ENCODE measurements around the gene H3-3A. TPM values are rescaled to one million over a fixed set of nuclear protein-coding genes. Genes with fewer than 3 reads are reported as not detected.

Gene H3-3A
- total RNA-seq, 4 donors from 2014 or later, result 261 to 572 (median 348) TPM

- no peak for TF ChIP-seq CTCF (IDR thresholded peaks at IDR 0.05)
- Histone ChIP-seq H3K4me1 (no peaks in the 10 kb centered on the region), H3K27ac (no peak overlapping the region), H3K27me3 (no peaks in the 10 kb centered on the region), H3K4me3 (no peak overlapping the region), H3K36me3 (no peaks in the 10 kb centered on the region), H3K9me3 (no peaks in the 10 kb centered on the region)
- intact Hi-C loops (cut with DNase I; ENCODE audit: low total_unique reads), result no loop called here
- no peak for DNase-seq
These were observed 38.8 kb upstream of the H3-3A start for GRCh38 chr1:226023735-226024134.

GRCh38 chr1:226026833-226027232 lies 35.7 kb upstream of the H3-3A start:
- H3K27me3 ChIP-seq, result no peaks in the 10 kb centered on the region
- no peaks in the 10 kb centered on the region for H3K36me3 ChIP-seq
- no peak for TF ChIP-seq POLR2A (IDR thresholded peaks at IDR 0.05)
- TF ChIP-seq CTCF (IDR thresholded peaks at IDR 0.05), result no peak
- intact Hi-C loops (cut with DNase I; ENCODE audit: low total_unique reads), result no loop called here
- DNase-seq, result no peak
- no peak overlapping the region for H3K4me3 ChIP-seq
- no peaks in the 10 kb centered on the region for H3K9me3 ChIP-seq
- no peak overlapping the region for H3K27ac ChIP-seq
- H3K4me1 ChIP-seq, result no peaks in the 10 kb centered on the region

GRCh38 chr1:226027538-226028217 lies 34.8 kb upstream of the H3-3A start:
- intact Hi-C loops (cut with DNase I; ENCODE audit: low total_unique reads), result no loop called here
- Histone ChIP-seq H3K9me3 (no peaks in the 10 kb centered on the region), H3K4me1 (no peaks in the 10 kb centered on the region), H3K27me3 (no peaks in the 10 kb centered on the region), H3K27ac (no peak overlapping the region), H3K4me3 (no peak overlapping the region), H3K36me3 (no peaks in the 10 kb centered on the region)
- TF ChIP-seq POLR2A (IDR thresholded peaks at IDR 0.05) (no peak), CTCF (IDR thresholded peaks at IDR 0.05) (no peak)
- no peak for DNase-seq

GRCh38 chr1:226029093-226029496 lies 33.4 kb upstream of the H3-3A start:
- H3K4me1 ChIP-seq, result no peaks in the 10 kb centered on the region
- no peaks in the 10 kb centered on the region for H3K27me3 ChIP-seq
- TF ChIP-seq POLR2A (IDR thresholded peaks at IDR 0.05) (no peak), CTCF (IDR thresholded peaks at IDR 0.05) (no peak)
- no peaks in the 10 kb centered on the region for H3K36me3 ChIP-seq
- H3K4me3 ChIP-seq, result no peak overlapping the region
- no peak overlapping the region for H3K27ac ChIP-seq
- H3K9me3 ChIP-seq, result no peaks in the 10 kb centered on the region
- intact Hi-C loops (cut with DNase I; ENCODE audit: low total_unique reads), result no loop called here
- DNase-seq, result no peak

GRCh38 chr1:226029568-226030225 lies 32.8 kb upstream of the H3-3A start:
- intact Hi-C loops (cut with DNase I; ENCODE audit: low total_unique reads), result no loop called here
- Histone ChIP-seq H3K4me3 (no peak overlapping the region), H3K27ac (no peak overlapping the region), H3K36me3 (no peaks in the 10 kb centered on the region), H3K4me1 (no peaks in the 10 kb centered on the region), H3K27me3 (no peaks in the 10 kb centered on the region), H3K9me3 (no peaks in the 10 kb centered on the region)
- no peak for DNase-seq
- TF ChIP-seq POLR2A (IDR thresholded peaks at IDR 0.05) (no peak), CTCF (IDR thresholded peaks at IDR 0.05) (no peak)

Data from uterus (tissue), 4 donors.